Endothelial cell of umbilical vein (primary cell): ENCODE data around the gene ARHGEF7. TPM values are rescaled to one million over a fixed set of nuclear protein-coding genes. Genes with fewer than 3 reads are reported as not detected.

Experiments used
- BruUV-seq: library from RNA; stranded (reverse); fragments of 400-500 nt; replicated peaks from 2 replicates; lab custom pipeline; 2021; lab: Mats Ljungman, UMichigan
- CTCF ChIA-PET: fragments of 300-600, 350-600 bp; sonication (Branson Sonifier 250); formaldehyde crosslinking; loops from one replicate; lab custom pipeline; 2021; ENCODE audit warnings: antibody characterized with exemption, inconsistent platforms; lab: Charles Lee
- POLR2A ChIA-PET: fragments of 300-600, 350-600 bp; sonication (Branson Sonifier 250); formaldehyde crosslinking; loops from one replicate; lab custom pipeline; 2021; ENCODE audit warnings: antibody characterized with exemption, inconsistent platforms; lab: Charles Lee
- DNase-seq: peaks from one replicate; pipeline ENCODE4 v3.0.0-alpha.2; 2011; ENCODE audit warnings: low read depth, low spot score
- FAIRE-seq: peaks from 2 replicates; lab custom pipeline; 2011; peaks lifted over from hg19 to GRCh38; lab: Jason Lieb, UNC
- H2AFZ ChIP-seq: 2 replicates; pipeline ENCODE4 v1.6.0; 2012; ENCODE audit warnings: low read depth, low read length, control low read depth, inconsistent platforms
- H3K27ac ChIP-seq: 2 replicates; pipeline ENCODE4 v1.5.1; 2011; ENCODE audit warnings: low read depth, mild to moderate bottlenecking, control low read depth, low read length, moderate library complexity; ENCODE audit not compliant: insufficient read depth
- H3K27me3 ChIP-seq, 2 experiments: 2 replicates each; pipeline versions ENCODE4 v1.6.0 to v1.6.1; 2011; ENCODE audit warnings: low read length in 2 of 2, mixed read lengths in 1 of 2; ENCODE audit not compliant: control insufficient read depth in 2 of 2, insufficient read depth in 2 of 2
- H3K36me3 ChIP-seq, 2 experiments: 2 replicates in 1 of 2; 3 replicates in 1 of 2; pipeline ENCODE4 v1.5.1; 2011; ENCODE audit warnings: low read length in 2 of 2, mild to moderate bottlenecking in 1 of 2, moderate library complexity in 1 of 2; ENCODE audit not compliant: control insufficient read depth in 2 of 2, insufficient read depth in 2 of 2; ENCODE audit errors: extremely low read depth in 1 of 2
- H3K4me1 ChIP-seq: 3 replicates; pipeline ENCODE4 v1.5.1; 2011; ENCODE audit warnings: mild to moderate bottlenecking, low read length; ENCODE audit not compliant: control insufficient read depth, insufficient read depth; ENCODE audit errors: extremely low read depth
- H3K4me2 ChIP-seq: 2 replicates; pipeline ENCODE4 v1.6.1; 2011; ENCODE audit warnings: low read length, control low read depth, mixed read lengths; ENCODE audit not compliant: insufficient read depth
- H3K4me3 ChIP-seq, 3 experiments: fragments of 200-600 bp in 1 of 3; sonication (generic), shearing (Covaris generic) in 1 of 3; replicated peaks in 1 of 3; 2 replicates each; pipeline ENCODE4 v1.5.1; 2011 to 2016; ENCODE audit warnings: control low read depth in 3 of 3, low read length in 3 of 3, mild to moderate bottlenecking in 2 of 3, inconsistent platforms in 1 of 3, low read depth in 1 of 3, moderate library complexity in 1 of 3; ENCODE audit not compliant: insufficient read depth in 1 of 3
- H3K79me2 ChIP-seq: 2 replicates; pipeline ENCODE4 v1.6.0; 2012; ENCODE audit warnings: low read length, inconsistent platforms; ENCODE audit not compliant: control insufficient read depth, insufficient read depth
- H3K9ac ChIP-seq: replicated peaks from 2 replicates; pipeline ENCODE3; 2011; ENCODE audit warnings: low read length, control low read depth; ENCODE audit not compliant: insufficient read depth; ENCODE audit errors: extremely low read depth
- H3K9me1 ChIP-seq: replicated peaks from 3 replicates; pipeline ENCODE4 v1.6.0; 2011; ENCODE audit warnings: mild to moderate bottlenecking, low read length; ENCODE audit not compliant: control insufficient read depth, insufficient read depth; ENCODE audit errors: extremely low read depth
- H3K9me3 ChIP-seq: replicated peaks from 2 replicates; pipeline ENCODE4 v1.5.1; 2012; ENCODE audit warnings: low read length, inconsistent platforms; ENCODE audit not compliant: control insufficient read depth, insufficient read depth
- H4K20me1 ChIP-seq: replicated peaks from 2 replicates; pipeline ENCODE3; 2011; ENCODE audit warnings: mild to moderate bottlenecking, low read length; ENCODE audit not compliant: control insufficient read depth, insufficient read depth; ENCODE audit errors: extremely low read depth
- CTCF ChIP-seq, 2 donors: IDR thresholded peaks; 1 replicate in 1 of 2; 2 replicates in 1 of 2; pipeline ENCODE4 v1.5.1; 2011; ENCODE audit warnings: low read length in 2 of 2, mild to moderate bottlenecking in 2 of 2, moderate library complexity in 2 of 2, control low read depth in 1 of 2, inconsistent platforms in 1 of 2, low read depth in 1 of 2; ENCODE audit not compliant: insufficient read depth in 1 of 2; ENCODE audit errors: extremely low read depth in 1 of 2
- EZH2 ChIP-seq: IDR thresholded peaks from 2 replicates; pipeline ENCODE4 v1.6.1; 2012; ENCODE audit warnings: borderline replicate concordance, low read depth, mild to moderate bottlenecking, moderate library complexity, low read length, inconsistent platforms; ENCODE audit not compliant: severe bottlenecking
- FOS ChIP-seq: IDR thresholded peaks from 2 replicates; pipeline ENCODE4 v1.6.1; 2011; ENCODE audit warnings: mild to moderate bottlenecking, low read length, moderate library complexity, borderline replicate concordance; ENCODE audit not compliant: insufficient read depth
- GATA2 ChIP-seq: IDR thresholded peaks from 2 replicates; pipeline ENCODE4 v1.7.0; 2011; ENCODE audit warnings: low read depth, mild to moderate bottlenecking, moderate library complexity, mixed read lengths, low read length; ENCODE audit not compliant: insufficient read length, insufficient read depth
- JUN ChIP-seq: IDR thresholded peaks from 2 replicates; pipeline ENCODE4 v1.6.1; 2011; ENCODE audit warnings: borderline replicate concordance, low read depth; ENCODE audit not compliant: insufficient read length, insufficient read depth
- MAX ChIP-seq: IDR thresholded peaks from 2 replicates; pipeline ENCODE4 v1.6.1; 2011; ENCODE audit not compliant: insufficient read depth, insufficient read length
- MYC ChIP-seq: IDR thresholded peaks from one replicate; pipeline ENCODE4 v1.6.1; 2011; ENCODE audit warnings: mild to moderate bottlenecking, low read depth, low read length
- POLR2A ChIP-seq: IDR thresholded peaks from 2 replicates; pipeline ENCODE4 v1.6.1; 2012; ENCODE audit warnings: low read depth, mild to moderate bottlenecking, control low read depth, low read length
- POLR2AphosphoS5 ChIP-seq: IDR thresholded peaks from 2 replicates; pipeline ENCODE4 v1.6.1; 2012; ENCODE audit warnings: low read depth, mild to moderate bottlenecking, control low read depth, low read length, moderate library complexity; ENCODE audit not compliant: insufficient read depth
- dilution Hi-C: fragments of 300-500 bp; cut with MboI; formaldehyde crosslinking; loops from one replicate; pipeline ENCODE4 v1.15.0; 2019; ENCODE audit warnings: low sequenced_read_pairs; ENCODE audit not compliant: extremely low pct_ligation_motif_present
- intact Hi-C: fragments of 100-400 bp; cut with micrococcal nuclease; formaldehyde crosslinking; loops from one replicate; pipeline ENCODE4 v1.10.0; 2022
- polyA plus RNA-seq, 4 experiments: library from polyadenylated mRNA; depleted of rRNA in 3 of 4; stranded (reverse) in 3 of 4; unstranded in 1 of 4; fragments of >200 nt; gene quantifications; 2 replicates each; pipeline versions ENCODE4 v1.2.1 to v1.2.3, GENCODE V29; 2011 to 2012; ENCODE audit warnings: missing spikeins in 1 of 4
- total RNA-seq: library from RNA; stranded (reverse); gene quantifications from 2 replicates; pipeline ENCODE4 v1.2.3, GENCODE V29; 2021

Gene ARHGEF7
- total and polyA plus RNA-seq, 2 donors (not counting 3 experiments of a cell fraction or from before 2014, with no cell fraction given), result 94.9 to 155 TPM

GRCh38 chr13:111283457-111283856, 168.3 kb downstream of the ARHGEF7 start:
- peaks cover 34 to 52% of the 10 kb centered on the region in 2 experiments for H3K36me3 ChIP-seq
- BruUV-seq, result no TSS peak
- no peak overlapping the region for H3K27ac ChIP-seq
- H2AFZ ChIP-seq, result no peak overlapping the region
- no peaks in the 10 kb centered on the region for H3K9me1 ChIP-seq
- H3K9ac ChIP-seq, result no peak overlapping the region
- dilution Hi-C loops, result no loop called here
- ChIA-PET POLR2A (no interaction called here), CTCF (no interaction called here)
- H3K27me3 ChIP-seq, result no peaks in the 10 kb centered on the region
- H3K4me1 ChIP-seq, result no peaks in the 10 kb centered on the region
- intact Hi-C loops, result no loop called here
- H4K20me1 ChIP-seq, result no peaks in the 10 kb centered on the region
- H3K4me2 ChIP-seq, result no peak overlapping the region
- DNase-seq (no peak), FAIRE-seq (no peak)
- TF ChIP-seq JUN (no peak), CTCF (IDR thresholded peaks at IDR 0.05; ENCODE audit: extremely low read depth in 1 of 2, insufficient read depth in 1 of 2, low read depth in 1 of 2, low read length in 2 of 2) (no peak), GATA2 (no peak), MYC (no peak), POLR2AphosphoS5 (no peak), MAX (no peak), POLR2A (no peak), EZH2 (no peak), FOS (no peak)
- no peak overlapping the region for H3K4me3 ChIP-seq
- H3K9me3 ChIP-seq, result no peaks in the 10 kb centered on the region
- peaks cover 6% of the 10 kb centered on the region for H3K79me2 ChIP-seq
